ENCODE measurements around the gene FRMD5. TPM values are rescaled to one million over a fixed set of nuclear protein-coding genes. Genes with fewer than 3 reads are reported as not detected.
"Not testable (repeated sequence)": the region's sequence is repeated elsewhere in the genome, so short reads cannot be mapped to it uniquely, and the experiment has no call there.

The FRMD5 gene
- polyA plus RNA-seq, 1 donor (not counting 4 experiments of a cell fraction or from before 2014, with no cell fraction given), result 7.3 TPM

DNA sequence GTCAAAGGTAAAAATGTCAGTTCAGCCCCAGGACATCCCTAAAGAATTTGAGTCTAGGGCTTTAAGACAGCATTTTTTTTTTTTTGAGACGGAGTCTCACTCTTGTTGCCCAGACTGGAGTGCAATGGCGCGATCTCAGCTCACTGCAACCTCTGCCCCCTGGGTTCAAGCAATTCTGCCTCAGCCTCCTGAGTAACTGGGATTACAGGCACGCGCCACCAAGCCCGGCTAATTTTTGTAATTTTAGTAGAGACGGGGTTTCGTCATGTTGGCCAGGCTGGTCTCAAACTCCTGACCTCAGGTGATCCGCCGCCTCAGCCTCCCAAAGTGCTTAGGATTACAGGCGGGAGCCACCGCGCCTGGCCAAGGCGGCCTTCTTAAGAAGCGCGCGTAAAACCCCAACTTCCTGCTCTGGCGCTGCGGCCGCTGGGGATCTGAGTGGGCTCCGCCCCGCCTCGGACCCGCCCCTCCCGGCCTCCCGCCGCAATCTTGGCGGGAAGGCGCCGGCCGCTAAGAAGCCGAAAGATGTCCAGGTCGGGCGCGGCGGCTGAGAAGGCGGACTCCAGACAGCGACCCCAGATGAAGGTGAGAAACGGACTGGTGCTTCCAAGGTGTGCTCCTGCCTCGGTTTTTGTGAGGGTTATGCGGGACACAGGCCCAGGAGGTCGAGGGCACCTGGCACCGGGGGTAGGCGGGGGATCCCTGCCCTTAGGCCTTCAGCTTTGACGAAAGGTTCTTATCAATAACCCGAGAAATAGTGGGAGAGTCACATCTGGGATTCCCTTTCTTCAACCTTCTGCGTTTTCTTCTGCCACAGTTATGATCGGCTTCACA, 368.3 kb downstream of the FRMD5 start, which contains the start of gene WDR76:
Gene WDR76, plus strand, starts transcription at position 495 of the 834 bp plus-strand sequence. Its CDS starts 31 bp downstream, at position 526.
- no peak for FAIRE-seq
- peak within 1 kb of the TSS; percentile 34 to 73 (median 66) for H3K4me3 ChIP-seq (ENCODE audit: control insufficient read depth in 2 of 3, extremely low read depth in 1 of 3, insufficient read depth in 2 of 3, low read depth in 1 of 3, low read length in 3 of 3)
- H2AFZ ChIP-seq (ENCODE audit: control insufficient read depth, low read length), result peak within 1 kb of the TSS; percentile 94
- H3K4me2 ChIP-seq (ENCODE audit: control insufficient read depth, extremely low read depth, insufficient read depth, low read depth, low read length), result peak within 1 kb of the TSS; percentile 96
- TF ChIP-seq, protein P1, sequence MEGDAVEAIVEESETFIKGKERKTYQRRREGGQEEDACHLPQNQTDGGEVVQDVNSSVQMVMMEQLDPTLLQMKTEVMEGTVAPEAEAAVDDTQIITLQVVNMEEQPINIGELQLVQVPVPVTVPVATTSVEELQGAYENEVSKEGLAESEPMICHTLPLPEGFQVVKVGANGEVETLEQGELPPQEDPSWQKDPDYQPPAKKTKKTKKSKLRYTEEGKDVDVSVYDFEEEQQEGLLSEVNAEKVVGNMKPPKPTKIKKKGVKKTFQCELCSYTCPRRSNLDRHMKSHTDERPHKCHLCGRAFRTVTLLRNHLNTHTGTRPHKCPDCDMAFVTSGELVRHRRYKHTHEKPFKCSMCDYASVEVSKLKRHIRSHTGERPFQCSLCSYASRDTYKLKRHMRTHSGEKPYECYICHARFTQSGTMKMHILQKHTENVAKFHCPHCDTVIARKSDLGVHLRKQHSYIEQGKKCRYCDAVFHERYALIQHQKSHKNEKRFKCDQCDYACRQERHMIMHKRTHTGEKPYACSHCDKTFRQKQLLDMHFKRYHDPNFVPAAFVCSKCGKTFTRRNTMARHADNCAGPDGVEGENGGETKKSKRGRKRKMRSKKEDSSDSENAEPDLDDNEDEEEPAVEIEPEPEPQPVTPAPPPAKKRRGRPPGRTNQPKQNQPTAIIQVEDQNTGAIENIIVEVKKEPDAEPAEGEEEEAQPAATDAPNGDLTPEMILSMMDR (optimal IDR thresholded peaks at IDR 0.05 in 1 of 3, IDR thresholded peaks at IDR 0.05 in 1 of 3, conservative IDR thresholded peaks at IDR 0.05 in 1 of 3; ENCODE audit: extremely low read depth in 1 of 3, insufficient read depth in 2 of 3, low read length in 3 of 3), result no peak
- TF ChIP-seq EZH2 (IDR thresholded peaks at IDR 0.05; ENCODE audit: low read length), result no peak
- dilution Hi-C loops (cut with MboI; ENCODE audit: extremely low pct_ligation_motif_present, low sequenced_read_pairs), result no loop called here
- peaks cover 16% of the 10 kb centered on the region for H3K4me1 ChIP-seq (ENCODE audit: control insufficient read depth, extremely low read depth, insufficient read depth, low read length)
- H3K79me2 ChIP-seq (ENCODE audit: control insufficient read depth, insufficient read depth, low read length), result peaks cover 25% of the 10 kb centered on the region
- no peaks in the 10 kb centered on the region for H3K36me3 ChIP-seq (ENCODE audit: control insufficient read depth in 2 of 2, extremely low read depth in 1 of 2, insufficient read depth in 2 of 2, low read length in 2 of 2)
- DNase-seq (ENCODE audit: low read depth, low spot score), result peak; percentile 19
- peak within 1 kb of the TSS; percentile 75 for H3K27ac ChIP-seq (ENCODE audit: control insufficient read depth, insufficient read depth, low read length)
- no peaks in the 10 kb centered on the region for H3K27me3 ChIP-seq (ENCODE audit: control insufficient read depth, extremely low read depth, insufficient read depth, low read length)
- no peaks in the 10 kb centered on the region for H4K20me1 ChIP-seq (ENCODE audit: control insufficient read depth, extremely low read depth, insufficient read depth, low read length)
- no peaks in the 10 kb centered on the region for H3K9me1 ChIP-seq (ENCODE audit: control insufficient read depth, extremely low read depth, insufficient read depth, low read length)
- peak within 1 kb of the TSS; percentile 80 for H3K9ac ChIP-seq (ENCODE audit: control insufficient read depth, extremely low read depth, insufficient read depth, low read length)
- H3K9me3 ChIP-seq (ENCODE audit: control insufficient read depth, low read depth, low read length), result no peaks in the 10 kb centered on the region

DNA sequence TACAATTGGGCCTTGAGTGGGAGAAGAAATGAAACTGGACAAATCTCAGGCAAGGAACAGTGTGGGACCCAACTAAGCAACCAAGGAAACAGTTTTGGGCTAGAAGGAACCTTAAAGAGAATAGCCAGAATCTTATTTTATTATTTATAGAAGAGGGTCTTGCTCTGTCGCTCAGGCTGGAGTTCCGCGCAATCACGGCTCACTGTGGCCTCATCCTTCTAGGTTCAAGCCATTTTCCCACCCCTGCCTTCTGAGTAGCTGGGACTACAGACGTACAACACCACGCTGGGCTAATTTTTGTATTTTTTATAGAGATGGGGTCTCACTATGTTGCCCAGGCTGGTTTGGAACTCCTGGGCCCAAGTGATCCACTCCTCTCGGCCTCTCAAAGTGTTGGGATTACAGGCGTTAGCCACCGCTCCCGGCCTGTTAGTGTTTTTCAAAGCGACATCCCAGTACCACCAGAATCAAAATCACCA, 369.0 kb downstream of the FRMD5 start:
- Histone ChIP-seq H3K9me3 (ENCODE audit: control insufficient read depth, low read depth, low read length) (no peaks in the 10 kb centered on the region), H3K4me1 (ENCODE audit: control insufficient read depth, extremely low read depth, insufficient read depth, low read length) (peaks cover 16% of the 10 kb centered on the region), H3K4me2 (ENCODE audit: control insufficient read depth, extremely low read depth, insufficient read depth, low read depth, low read length) (peak overlapping the region; percentile 96), H3K27ac (ENCODE audit: control insufficient read depth, insufficient read depth, low read length) (peak overlapping the region; percentile 40), H3K9me1 (ENCODE audit: control insufficient read depth, extremely low read depth, insufficient read depth, low read length) (no peaks in the 10 kb centered on the region), H4K20me1 (ENCODE audit: control insufficient read depth, extremely low read depth, insufficient read depth, low read length) (no peaks in the 10 kb centered on the region), H3K36me3 (ENCODE audit: control insufficient read depth in 2 of 2, extremely low read depth in 1 of 2, insufficient read depth in 2 of 2, low read length in 2 of 2) (no peaks in the 10 kb centered on the region), H3K9ac (ENCODE audit: control insufficient read depth, extremely low read depth, insufficient read depth, low read length) (peak overlapping the region; percentile 80), H3K4me3 (ENCODE audit: control insufficient read depth in 2 of 3, extremely low read depth in 1 of 3, insufficient read depth in 2 of 3, low read depth in 1 of 3, low read length in 3 of 3) (peak overlapping the region in 2 of 3 experiments; percentile 66 to 73), H2AFZ (ENCODE audit: control insufficient read depth, low read length) (peak overlapping the region; percentile 94), H3K79me2 (ENCODE audit: control insufficient read depth, insufficient read depth, low read length) (peaks cover 31% of the 10 kb centered on the region), H3K27me3 (ENCODE audit: control insufficient read depth, extremely low read depth, insufficient read depth, low read length) (no peaks in the 10 kb centered on the region)
- no peak for TF ChIP-seq EZH2 (IDR thresholded peaks at IDR 0.05; ENCODE audit: low read length)
- TF ChIP-seq, protein P1 (optimal IDR thresholded peaks at IDR 0.05 in 1 of 3, IDR thresholded peaks at IDR 0.05 in 1 of 3, conservative IDR thresholded peaks at IDR 0.05 in 1 of 3; ENCODE audit: extremely low read depth in 1 of 3, insufficient read depth in 2 of 3, low read length in 3 of 3), result no peak
- no peak for DNase-seq (ENCODE audit: low read depth, low spot score)
- no peak for FAIRE-seq
- dilution Hi-C loops (cut with MboI; ENCODE audit: extremely low pct_ligation_motif_present, low sequenced_read_pairs), result no loop called here

DNA sequence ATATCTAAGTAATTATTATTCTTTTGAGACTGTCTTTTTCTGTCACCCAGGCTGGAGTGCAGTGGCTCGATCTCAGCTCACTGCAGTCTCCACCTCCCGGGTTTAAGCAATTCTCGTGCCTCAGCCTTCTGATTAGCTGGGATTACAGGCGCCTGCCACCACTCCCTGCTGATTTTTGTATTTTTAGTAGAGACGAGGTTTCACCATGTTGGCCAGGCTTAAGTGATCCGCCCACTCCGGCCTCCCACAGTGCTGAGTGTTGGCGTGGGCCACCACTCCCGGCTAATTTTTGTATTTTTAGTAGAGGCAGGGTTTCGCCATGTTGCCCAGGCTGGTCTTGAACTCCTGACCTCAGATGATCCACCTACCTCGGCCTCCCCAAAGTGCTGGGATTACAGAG, 369.8 kb downstream of the FRMD5 start:
- not testable (repeated sequence) for FAIRE-seq; H3K9me3 ChIP-seq (ENCODE audit: control insufficient read depth, low read depth, low read length); DNase-seq (ENCODE audit: low read depth, low spot score)

More for the DNA sequence above, 369.8 kb downstream of the FRMD5 start:
- H3K27me3 ChIP-seq (ENCODE audit: control insufficient read depth, extremely low read depth, insufficient read depth, low read length); H3K9me1 ChIP-seq (ENCODE audit: control insufficient read depth, extremely low read depth, insufficient read depth, low read length); H3K27ac ChIP-seq (ENCODE audit: control insufficient read depth, insufficient read depth, low read length); dilution Hi-C loops (cut with MboI; ENCODE audit: extremely low pct_ligation_motif_present, low sequenced_read_pairs); H4K20me1 ChIP-seq (ENCODE audit: control insufficient read depth, extremely low read depth, insufficient read depth, low read length); H3K4me3 ChIP-seq (ENCODE audit: control insufficient read depth in 2 of 3, extremely low read depth in 1 of 3, insufficient read depth in 2 of 3, low read depth in 1 of 3, low read length in 3 of 3); H3K9ac ChIP-seq (ENCODE audit: control insufficient read depth, extremely low read depth, insufficient read depth, low read length); H2AFZ ChIP-seq (ENCODE audit: control insufficient read depth, low read length); H3K36me3 ChIP-seq (ENCODE audit: control insufficient read depth in 2 of 2, extremely low read depth in 1 of 2, insufficient read depth in 2 of 2, low read length in 2 of 2); H3K4me2 ChIP-seq (ENCODE audit: control insufficient read depth, extremely low read depth, insufficient read depth, low read depth, low read length): not testable (repeated sequence)
- Histone ChIP-seq H3K79me2 (ENCODE audit: control insufficient read depth, insufficient read depth, low read length) (peaks cover 39% of the 10 kb centered on the region), H3K4me1 (ENCODE audit: control insufficient read depth, extremely low read depth, insufficient read depth, low read length) (peaks cover 16% of the 10 kb centered on the region)

Measured in keratinocyte (primary cell).